Measurements from ENCODE around the gene SH3PXD2A.

The SH3PXD2A gene

DNA sequence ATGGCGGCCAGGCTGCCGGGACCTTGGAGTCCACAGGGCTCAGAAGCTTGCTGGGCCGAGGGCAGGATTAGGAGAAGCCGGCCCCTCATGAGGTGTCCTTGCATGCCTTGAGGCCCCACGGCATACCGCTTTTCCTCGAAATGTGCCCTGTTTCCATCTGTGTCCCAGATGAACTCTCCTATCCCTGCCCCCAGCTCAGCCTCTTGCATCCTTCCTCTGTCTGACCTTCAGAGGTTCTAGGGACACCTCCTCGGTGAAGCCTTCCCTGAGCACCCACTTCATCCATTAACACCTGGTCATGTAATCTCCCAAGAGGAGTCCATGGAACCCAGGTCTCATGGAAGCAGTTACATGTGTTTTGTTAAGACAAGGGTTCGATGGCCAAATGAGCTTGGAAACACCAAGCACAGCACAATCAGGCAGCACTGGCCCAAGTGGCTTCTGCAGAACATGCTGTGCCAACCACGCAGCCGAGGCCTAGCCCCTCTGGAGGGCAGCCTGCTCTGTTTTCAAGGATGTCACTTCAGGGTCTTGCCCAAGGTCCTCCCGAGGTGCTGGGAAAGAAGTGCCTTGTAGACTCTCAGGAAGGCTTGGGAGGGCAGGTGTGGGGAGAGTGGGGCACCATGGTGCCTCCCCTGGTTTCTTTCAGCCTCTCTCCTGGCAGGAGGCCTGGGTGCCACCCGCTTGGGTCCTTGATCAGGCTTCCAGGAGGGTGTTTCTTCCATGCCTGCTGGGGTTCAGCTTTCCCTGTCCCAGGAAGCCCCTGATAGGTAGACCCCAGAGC, 237.6 kb downstream of the SH3PXD2A start:
- Histone ChIP-seq H3K4me2 (ENCODE audit: low read length) (no peak overlapping the region), H4K5ac (ENCODE audit: low read length) (no peak overlapping the region), H3K36me3 (ENCODE audit: control insufficient read depth, insufficient read depth, low read length) (peaks cover 4% of the 10 kb centered on the region), H2BK120ac (ENCODE audit: low read depth, low read length) (no peak overlapping the region), H3K23ac (ENCODE audit: low read length) (no peak overlapping the region), H3K4ac (ENCODE audit: low read depth, low read length) (no peak overlapping the region), H2BK5ac (ENCODE audit: low read length) (no peak overlapping the region), H3K56ac (ENCODE audit: low read length) (no peak overlapping the region), H3K79me2 (ENCODE audit: control insufficient read depth, insufficient read depth, low read length) (no peaks in the 10 kb centered on the region), H3K18ac (ENCODE audit: low read length) (no peak overlapping the region), H2BK15ac (replicated peaks; ENCODE audit: low read depth) (no peak overlapping the region), H3K4me3 (ENCODE audit: low read length) (no peak overlapping the region), H3K27ac (ENCODE audit: low read depth, low read length) (no peak overlapping the region), H3K4me1 (ENCODE audit: control insufficient read depth, low read depth, low read length) (peaks cover 2% of the 10 kb centered on the region), H2AK5ac (ENCODE audit: low read length) (no peak overlapping the region), H3K9ac (ENCODE audit: low read length) (no peak overlapping the region), H3K27me3 (ENCODE audit: insufficient read depth, low read length, poor library complexity) (no peaks in the 10 kb centered on the region), H4K8ac (ENCODE audit: low read depth, low read length) (no peak overlapping the region), H3K79me1 (ENCODE audit: low read length) (no peaks in the 10 kb centered on the region)
- no CpG with 5 or more reads among the region's 13 CpGs for WGBS (ENCODE audit: extremely low coverage, insufficient coverage, low lambda C conversion rate)
- no peak for DNase-seq

- H2BK15ac ChIP-seq (replicated peaks; ENCODE audit: low read depth) = no peak overlapping the region
- no peaks in the 10 kb centered on the region for H3K27me3 ChIP-seq (ENCODE audit: insufficient read depth, low read length, poor library complexity)
- no peak overlapping the region for H3K18ac ChIP-seq (ENCODE audit: low read length)
- no peak overlapping the region for H3K9ac ChIP-seq (ENCODE audit: low read length)
- no peak overlapping the region for H3K56ac ChIP-seq (ENCODE audit: low read length)
- H3K36me3 ChIP-seq (ENCODE audit: control insufficient read depth, insufficient read depth, low read length) = peaks cover 7% of the 10 kb centered on the region
- H3K27ac ChIP-seq (ENCODE audit: low read depth, low read length) = no peak overlapping the region
- DNase-seq = no peak
- no peak overlapping the region for H2AK5ac ChIP-seq (ENCODE audit: low read length)
- no peak overlapping the region for H3K4ac ChIP-seq (ENCODE audit: low read depth, low read length)
- H3K79me1 ChIP-seq (ENCODE audit: low read length) = no peaks in the 10 kb centered on the region
- no peak overlapping the region for H2BK120ac ChIP-seq (ENCODE audit: low read depth, low read length)
- WGBS (ENCODE audit: extremely low coverage, insufficient coverage, low lambda C conversion rate) = no CpG with 5 or more reads among the region's 20 CpGs
- H4K5ac ChIP-seq (ENCODE audit: low read length) = no peak overlapping the region
- H2BK5ac ChIP-seq (ENCODE audit: low read length) = no peak overlapping the region
- peaks cover 2% of the 10 kb centered on the region for H3K4me1 ChIP-seq (ENCODE audit: control insufficient read depth, low read depth, low read length)
- H4K8ac ChIP-seq (ENCODE audit: low read depth, low read length) = no peak overlapping the region
- H3K4me2 ChIP-seq (ENCODE audit: low read length) = no peak overlapping the region
- H3K4me3 ChIP-seq (ENCODE audit: low read length) = no peak overlapping the region
- no peaks in the 10 kb centered on the region for H3K79me2 ChIP-seq (ENCODE audit: control insufficient read depth, insufficient read depth, low read length)
- no peak overlapping the region for H3K23ac ChIP-seq (ENCODE audit: low read length)
These were observed 238.4 kb downstream of the SH3PXD2A start for GRCh38 chr10:103616705-103617601.

- H4K5ac ChIP-seq (ENCODE audit: low read length) = no peak overlapping the region
- H3K36me3 ChIP-seq (ENCODE audit: control insufficient read depth, insufficient read depth, low read length) = peaks cover 3% of the 10 kb centered on the region
- H3K4me1 ChIP-seq (ENCODE audit: control insufficient read depth, low read depth, low read length) = peaks cover 2% of the 10 kb centered on the region
- no peak overlapping the region for H3K4ac ChIP-seq (ENCODE audit: low read depth, low read length)
- no peaks in the 10 kb centered on the region for H3K79me1 ChIP-seq (ENCODE audit: low read length)
- no peak overlapping the region for H3K56ac ChIP-seq (ENCODE audit: low read length)
- H3K4me3 ChIP-seq (ENCODE audit: low read length) = no peak overlapping the region
- no peak overlapping the region for H2AK5ac ChIP-seq (ENCODE audit: low read length)
- H3K18ac ChIP-seq (ENCODE audit: low read length) = no peak overlapping the region
- H2BK120ac ChIP-seq (ENCODE audit: low read depth, low read length) = no peak overlapping the region
- no peak overlapping the region for H3K4me2 ChIP-seq (ENCODE audit: low read length)
- H3K9ac ChIP-seq (ENCODE audit: low read length) = no peak overlapping the region
- no peaks in the 10 kb centered on the region for H3K27me3 ChIP-seq (ENCODE audit: insufficient read depth, low read length, poor library complexity)
- DNase-seq = no peak
- no peak overlapping the region for H3K27ac ChIP-seq (ENCODE audit: low read depth, low read length)
- WGBS (ENCODE audit: extremely low coverage, insufficient coverage, low lambda C conversion rate) = no CpG with 5 or more reads among the region's 14 CpGs
- no peaks in the 10 kb centered on the region for H3K79me2 ChIP-seq (ENCODE audit: control insufficient read depth, insufficient read depth, low read length)
- H3K23ac ChIP-seq (ENCODE audit: low read length) = no peak overlapping the region
- no peak overlapping the region for H2BK15ac ChIP-seq (replicated peaks; ENCODE audit: low read depth)
- H4K8ac ChIP-seq (ENCODE audit: low read depth, low read length) = no peak overlapping the region
- H2BK5ac ChIP-seq (ENCODE audit: low read length) = no peak overlapping the region
These were observed 240.8 kb downstream of the SH3PXD2A start for GRCh38 chr10:103614306-103615158.

DNA sequence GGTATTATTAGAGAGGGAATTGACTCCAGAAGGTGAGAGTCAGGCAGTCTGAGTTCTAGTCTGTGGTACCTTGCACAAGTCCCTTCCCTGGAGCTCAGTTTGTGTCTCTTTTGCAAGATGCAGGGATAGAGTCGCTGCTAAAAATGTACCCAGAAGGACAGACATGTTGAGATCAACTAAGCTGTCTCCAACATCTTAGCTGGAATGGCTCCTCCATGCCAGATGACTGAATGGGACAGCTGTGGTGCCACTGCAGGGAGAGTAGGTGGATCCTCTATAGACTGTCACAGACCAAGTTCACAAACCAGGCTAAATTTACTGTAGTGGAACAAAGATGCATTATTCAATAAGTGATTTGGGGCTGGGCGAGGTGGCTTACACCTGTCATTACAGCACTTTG, 241.8 kb downstream of the SH3PXD2A start:
- no peak for DNase-seq
- Histone ChIP-seq H3K23ac (ENCODE audit: low read length) (no peak overlapping the region), H2BK15ac (replicated peaks; ENCODE audit: low read depth) (no peak overlapping the region), H2BK120ac (ENCODE audit: low read depth, low read length) (no peak overlapping the region), H4K8ac (ENCODE audit: low read depth, low read length) (no peak overlapping the region), H3K36me3 (ENCODE audit: control insufficient read depth, insufficient read depth, low read length) (peaks cover 3% of the 10 kb centered on the region), H3K79me2 (ENCODE audit: control insufficient read depth, insufficient read depth, low read length) (no peaks in the 10 kb centered on the region), H3K4ac (ENCODE audit: low read depth, low read length) (no peak overlapping the region), H3K4me1 (ENCODE audit: control insufficient read depth, low read depth, low read length) (peaks cover 2% of the 10 kb centered on the region), H3K9ac (ENCODE audit: low read length) (no peak overlapping the region), H3K27me3 (ENCODE audit: insufficient read depth, low read length, poor library complexity) (no peaks in the 10 kb centered on the region), H3K27ac (ENCODE audit: low read depth, low read length) (no peak overlapping the region), H3K56ac (ENCODE audit: low read length) (no peak overlapping the region), H3K4me2 (ENCODE audit: low read length) (no peak overlapping the region), H3K79me1 (ENCODE audit: low read length) (no peaks in the 10 kb centered on the region), H4K5ac (ENCODE audit: low read length) (no peak overlapping the region), H3K4me3 (ENCODE audit: low read length) (no peak overlapping the region), H2BK5ac (ENCODE audit: low read length) (no peak overlapping the region), H3K18ac (ENCODE audit: low read length) (no peak overlapping the region), H2AK5ac (ENCODE audit: low read length) (no peak overlapping the region)
- WGBS (ENCODE audit: extremely low coverage, insufficient coverage, low lambda C conversion rate) = no CpG with 5 or more reads among the region's 2 CpGs

- Histone ChIP-seq H4K8ac (ENCODE audit: low read depth, low read length) (no peak overlapping the region), H3K27me3 (ENCODE audit: insufficient read depth, low read length, poor library complexity) (no peaks in the 10 kb centered on the region), H3K4me1 (ENCODE audit: control insufficient read depth, low read depth, low read length) (peaks cover 2% of the 10 kb centered on the region), H3K36me3 (ENCODE audit: control insufficient read depth, insufficient read depth, low read length) (peaks cover 3% of the 10 kb centered on the region), H3K79me2 (ENCODE audit: control insufficient read depth, insufficient read depth, low read length) (no peaks in the 10 kb centered on the region), H3K9ac (ENCODE audit: low read length) (no peak overlapping the region), H4K5ac (ENCODE audit: low read length) (no peak overlapping the region), H3K4ac (ENCODE audit: low read depth, low read length) (no peak overlapping the region), H2BK15ac (replicated peaks; ENCODE audit: low read depth) (no peak overlapping the region), H3K79me1 (ENCODE audit: low read length) (no peaks in the 10 kb centered on the region), H3K4me3 (ENCODE audit: low read length) (no peak overlapping the region), H3K27ac (ENCODE audit: low read depth, low read length) (no peak overlapping the region), H3K23ac (ENCODE audit: low read length) (no peak overlapping the region), H3K56ac (ENCODE audit: low read length) (no peak overlapping the region), H2BK5ac (ENCODE audit: low read length) (no peak overlapping the region), H2BK120ac (ENCODE audit: low read depth, low read length) (no peak overlapping the region), H3K18ac (ENCODE audit: low read length) (no peak overlapping the region), H3K4me2 (ENCODE audit: low read length) (no peak overlapping the region), H2AK5ac (ENCODE audit: low read length) (no peak overlapping the region)
- DNase-seq = no peak
- no CpG with 5 or more reads among the region's 17 CpGs for WGBS (ENCODE audit: extremely low coverage, insufficient coverage, low lambda C conversion rate)
These were observed 242.7 kb downstream of the SH3PXD2A start for GRCh38 chr10:103612462-103613365.
